RWPE2 (cell line): ENCODE data around the gene G3BP1.
"Not testable (repeated sequence)": the region's sequence is repeated elsewhere in the genome, so short reads cannot be mapped to it uniquely, and the experiment has no call there.

ENCODE experiments used
- ATAC-seq: fragments of 200-7000 bp; cut with Tn5 transposase; 3 replicates; pipeline ENCODE4 v1.9.1; 2021; ENCODE audit warnings: low read depth
- DNase-seq: peaks from one replicate; pipeline ENCODE4 v3.0.0-alpha.2; 2020; ENCODE audit warnings: low spot score
- H3K27ac ChIP-seq: fragments of 450-650 bp; 2 replicates; pipeline ENCODE4 v1.5.1; 2017; ENCODE audit warnings: mild to moderate bottlenecking; ENCODE audit not compliant: poor library complexity, severe bottlenecking
- H3K27me3 ChIP-seq: fragments of 250-450 bp; sonication (Bioruptor Pico); 2 replicates; pipeline ENCODE4 v1.5.1; 2021; ENCODE audit warnings: mild to moderate bottlenecking, moderate library complexity; ENCODE audit not compliant: insufficient read depth, poor library complexity, severe bottlenecking
- H3K36me3 ChIP-seq: fragments of 250-450 bp; sonication (Bioruptor Pico); 2 replicates; pipeline ENCODE4 v1.5.1; 2020; ENCODE audit warnings: low read depth, mild to moderate bottlenecking, moderate library complexity
- H3K4me1 ChIP-seq: fragments of 250-450 bp; sonication (Bioruptor Pico); 2 replicates; pipeline ENCODE4 v1.5.1; 2021; ENCODE audit warnings: mild to moderate bottlenecking, moderate library complexity; ENCODE audit not compliant: insufficient read depth, poor library complexity, severe bottlenecking
- H3K4me3 ChIP-seq: fragments of 250-450 bp; sonication (Bioruptor Pico); 2 replicates; pipeline ENCODE4 v1.5.1; 2021; ENCODE audit warnings: mild to moderate bottlenecking, moderate library complexity; ENCODE audit not compliant: severe bottlenecking
- H3K9me3 ChIP-seq: fragments of 250-450 bp; sonication (Bioruptor Pico); 2 replicates; pipeline ENCODE4 v1.5.1; 2021; ENCODE audit warnings: mild to moderate bottlenecking, moderate library complexity; ENCODE audit not compliant: severe bottlenecking
- TF ChIP-seq, protein P1 (sequence below): fragments of 450-650 bp; IDR thresholded peaks from one replicate; pipeline ENCODE4 v1.5.1; 2017; ENCODE audit warnings: mild to moderate bottlenecking, moderate library complexity; ENCODE audit not compliant: poor library complexity, severe bottlenecking

G3BP1 gene

DNA sequence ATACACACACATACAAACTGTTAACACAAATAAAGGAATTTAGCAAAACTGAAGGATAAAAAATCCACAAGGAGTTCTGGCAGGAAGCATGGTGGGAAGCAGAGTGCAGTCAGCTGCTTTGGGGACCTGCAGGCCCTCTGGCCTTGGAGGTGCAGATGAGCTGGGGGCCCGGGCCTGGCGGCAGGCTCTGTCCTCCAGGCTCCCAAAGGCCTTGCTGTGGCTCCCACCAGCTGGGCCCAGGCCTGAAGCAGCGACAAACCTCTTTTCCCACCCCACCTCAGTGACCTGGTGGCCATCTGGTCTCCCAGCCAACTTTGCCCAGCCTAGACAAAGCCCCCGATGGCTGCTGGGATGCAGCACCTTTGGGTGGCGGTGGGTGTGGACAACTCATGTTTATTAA, 85.1 kb downstream of the G3BP1 start:
- Histone ChIP-seq H3K27ac (no peak overlapping the region), H3K4me1 (no peaks in the 10 kb centered on the region), H3K4me3 (no peak overlapping the region), H3K36me3 (no peaks in the 10 kb centered on the region), H3K27me3 (no peaks in the 10 kb centered on the region), H3K9me3 (no peaks in the 10 kb centered on the region)
- TF ChIP-seq, protein P1, sequence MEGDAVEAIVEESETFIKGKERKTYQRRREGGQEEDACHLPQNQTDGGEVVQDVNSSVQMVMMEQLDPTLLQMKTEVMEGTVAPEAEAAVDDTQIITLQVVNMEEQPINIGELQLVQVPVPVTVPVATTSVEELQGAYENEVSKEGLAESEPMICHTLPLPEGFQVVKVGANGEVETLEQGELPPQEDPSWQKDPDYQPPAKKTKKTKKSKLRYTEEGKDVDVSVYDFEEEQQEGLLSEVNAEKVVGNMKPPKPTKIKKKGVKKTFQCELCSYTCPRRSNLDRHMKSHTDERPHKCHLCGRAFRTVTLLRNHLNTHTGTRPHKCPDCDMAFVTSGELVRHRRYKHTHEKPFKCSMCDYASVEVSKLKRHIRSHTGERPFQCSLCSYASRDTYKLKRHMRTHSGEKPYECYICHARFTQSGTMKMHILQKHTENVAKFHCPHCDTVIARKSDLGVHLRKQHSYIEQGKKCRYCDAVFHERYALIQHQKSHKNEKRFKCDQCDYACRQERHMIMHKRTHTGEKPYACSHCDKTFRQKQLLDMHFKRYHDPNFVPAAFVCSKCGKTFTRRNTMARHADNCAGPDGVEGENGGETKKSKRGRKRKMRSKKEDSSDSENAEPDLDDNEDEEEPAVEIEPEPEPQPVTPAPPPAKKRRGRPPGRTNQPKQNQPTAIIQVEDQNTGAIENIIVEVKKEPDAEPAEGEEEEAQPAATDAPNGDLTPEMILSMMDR: no peak
- no peak for ATAC-seq
- no peak for DNase-seq

DNA sequence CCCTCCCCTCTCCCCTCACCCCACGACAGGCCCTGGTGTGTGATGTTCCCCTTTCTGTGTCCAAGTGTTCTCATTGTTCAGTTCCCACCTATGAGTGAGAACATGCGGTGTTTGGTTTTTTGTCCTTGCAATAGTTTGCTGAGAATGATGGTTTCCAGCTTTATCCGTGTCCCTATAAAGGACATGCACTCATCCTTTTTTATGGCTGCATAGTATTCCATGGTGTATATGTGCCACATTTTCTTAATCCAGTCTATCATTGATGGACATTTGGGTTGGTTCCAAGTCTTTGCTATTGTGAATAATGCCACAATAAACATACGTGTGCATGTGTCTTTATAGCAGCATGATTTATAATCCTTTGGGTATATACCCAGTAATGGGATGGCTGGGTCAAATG, 89.1 kb downstream of the G3BP1 start:
- ATAC-seq, H3K27ac ChIP-seq: not testable (repeated sequence)

More for the DNA sequence above, 89.1 kb downstream of the G3BP1 start:
- not testable (repeated sequence) for H3K9me3 ChIP-seq, H3K36me3 ChIP-seq, H3K4me3 ChIP-seq, DNase-seq, H3K27me3 ChIP-seq, H3K4me1 ChIP-seq
